GM12891 (cell line): ENCODE results near the gene NCAM1.

Source experiments
- PAX5 ChIP-seq: IDR thresholded peaks from 2 replicates; pipeline ENCODE4 v1.6.1; 2011; ENCODE audit warnings: low read length, moderate library complexity, mild to moderate bottlenecking; ENCODE audit not compliant: insufficient read depth, severe bottlenecking
- POLR2A ChIP-seq: IDR thresholded peaks from 2 replicates; pipeline ENCODE4 v1.6.1; 2011; ENCODE audit warnings: low read depth, low read length, control low read depth
- POLR2AphosphoS5 ChIP-seq: IDR thresholded peaks from 2 replicates; pipeline ENCODE4 v1.6.1; 2011; ENCODE audit warnings: low read depth, low read length, control low read depth
- SPI1 ChIP-seq: IDR thresholded peaks from 2 replicates; pipeline ENCODE4 v1.6.1; 2011; ENCODE audit warnings: low read depth, low read length, control low read depth
- TAF1 ChIP-seq: IDR thresholded peaks from 2 replicates; pipeline ENCODE4 v1.6.1; 2011; ENCODE audit warnings: low read depth, low read length, control low read depth

DNA sequence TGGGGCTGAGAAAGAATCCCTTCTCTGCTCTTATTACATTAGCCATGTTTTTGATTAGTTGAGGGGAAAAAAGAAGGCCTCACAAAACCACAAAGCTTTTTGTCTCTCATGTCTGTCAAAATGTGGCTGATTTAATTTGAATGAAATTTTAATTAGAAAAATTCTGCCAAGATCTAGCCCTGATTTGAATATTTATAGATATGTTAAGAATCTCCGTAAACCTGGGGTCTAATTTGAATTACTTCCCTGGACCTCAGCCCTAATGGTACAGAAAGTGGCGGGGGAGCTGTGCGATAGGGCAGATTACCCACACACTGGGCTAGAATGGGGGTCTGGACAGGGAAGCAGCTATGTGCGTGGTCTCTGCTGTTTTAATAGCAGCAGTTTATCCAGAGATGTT, 211.9 kb downstream of the NCAM1 start:
- TF ChIP-seq POLR2A (no peak), POLR2AphosphoS5 (no peak), SPI1 (no peak), TAF1 (no peak), PAX5 (no peak)
